IPS DF 6.9 (cell line): ENCODE results near the gene FOLR2.

Experiments used
- DNase-seq: peaks from one replicate; pipeline ENCODE4 v3.0.0-alpha.2; 2013; ENCODE audit warnings: low read depth, low spot score
- H3K27ac ChIP-seq: one replicate; pipeline ENCODE4 v1.5.1; 2013; ENCODE audit warnings: low read length, control low read depth
- H3K27me3 ChIP-seq: 2 replicates; pipeline ENCODE4 v1.6.1; 2013; ENCODE audit warnings: mild to moderate bottlenecking, low read length; ENCODE audit not compliant: control insufficient read depth, insufficient read depth
- H3K36me3 ChIP-seq: 2 replicates; pipeline ENCODE4 v1.6.1; 2013; ENCODE audit warnings: low read length; ENCODE audit not compliant: control insufficient read depth, insufficient read depth
- H3K4me1 ChIP-seq: 2 replicates; pipeline ENCODE4 v1.6.1; 2013; ENCODE audit warnings: low read length; ENCODE audit not compliant: control insufficient read depth, insufficient read depth
- H3K4me3 ChIP-seq: 2 replicates; pipeline ENCODE4 v1.5.1; 2013; ENCODE audit warnings: mild to moderate bottlenecking, low read length
- H3K9me3 ChIP-seq: 2 replicates; pipeline ENCODE4 v1.6.1; 2013; ENCODE audit warnings: low read length, inconsistent platforms; ENCODE audit not compliant: control insufficient read depth, insufficient read depth
- WGBS: extraction: QIAGEN DNeasy Blood & Tissue Kit; methylation state at CpG from one replicate; pipeline ENCODE4 v1.1.7; 2013; ENCODE audit warnings: mixed read lengths, missing lambda C conversion rate; ENCODE audit not compliant: insufficient read length, insufficient coverage; 5-methylcytosine and 5-hydroxymethylcytosine counted together

Gene FOLR2

GRCh38 chr11:72236083-72236697 is 19.6 kb downstream of the FOLR2 start:
- Histone ChIP-seq H3K36me3 (peaks cover 34% of the 10 kb centered on the region), H3K9me3 (no peaks in the 10 kb centered on the region), H3K27me3 (peaks cover 17% of the 10 kb centered on the region), H3K4me3 (no peak overlapping the region), H3K4me1 (peaks cover 17% of the 10 kb centered on the region), H3K27ac (no peak overlapping the region)
- no peak for DNase-seq
- no CpG with 5 or more reads among the region's 4 CpGs for WGBS

DNA sequence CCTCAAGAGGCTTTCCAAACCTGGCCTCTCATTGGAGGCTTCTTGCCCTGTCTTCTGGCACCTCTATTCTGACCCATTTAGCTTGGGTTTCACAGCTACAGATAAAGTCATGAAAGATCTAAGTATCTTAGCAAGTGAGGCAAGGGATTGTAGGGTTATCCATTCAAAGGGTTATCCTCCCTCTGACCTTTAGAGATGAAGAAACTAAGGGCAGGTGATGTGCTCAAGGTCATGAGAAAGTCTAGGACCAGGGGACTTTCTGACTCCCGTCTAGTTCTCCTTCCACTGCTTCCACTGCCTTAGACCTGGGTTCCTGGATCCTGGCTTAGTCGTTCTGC is 20.1 kb downstream of the FOLR2 start:
- H3K4me1 ChIP-seq, result peaks cover 17% of the 10 kb centered on the region
- no peak overlapping the region for H3K27ac ChIP-seq
- H3K9me3 ChIP-seq, result no peaks in the 10 kb centered on the region
- H3K27me3 ChIP-seq, result peaks cover 22% of the 10 kb centered on the region
- H3K4me3 ChIP-seq, result no peak overlapping the region
- H3K36me3 ChIP-seq, result peaks cover 31% of the 10 kb centered on the region
- WGBS, result no CpG with 5 or more reads among the region's 2 CpGs
- no peak for DNase-seq

- no CpG with 5 or more reads among the region's 22 CpGs for WGBS
- H3K9me3 ChIP-seq, result no peaks in the 10 kb centered on the region
- peaks cover 28% of the 10 kb centered on the region for H3K36me3 ChIP-seq
- no peak overlapping the region for H3K4me3 ChIP-seq
- DNase-seq, result no peak
- H3K27ac ChIP-seq, result no peak overlapping the region
- peaks cover 17% of the 10 kb centered on the region for H3K4me1 ChIP-seq
- H3K27me3 ChIP-seq, result peaks cover 28% of the 10 kb centered on the region
Observed at GRCh38 chr11:72237112-72237931, 20.7 kb downstream of the FOLR2 start.

DNA sequence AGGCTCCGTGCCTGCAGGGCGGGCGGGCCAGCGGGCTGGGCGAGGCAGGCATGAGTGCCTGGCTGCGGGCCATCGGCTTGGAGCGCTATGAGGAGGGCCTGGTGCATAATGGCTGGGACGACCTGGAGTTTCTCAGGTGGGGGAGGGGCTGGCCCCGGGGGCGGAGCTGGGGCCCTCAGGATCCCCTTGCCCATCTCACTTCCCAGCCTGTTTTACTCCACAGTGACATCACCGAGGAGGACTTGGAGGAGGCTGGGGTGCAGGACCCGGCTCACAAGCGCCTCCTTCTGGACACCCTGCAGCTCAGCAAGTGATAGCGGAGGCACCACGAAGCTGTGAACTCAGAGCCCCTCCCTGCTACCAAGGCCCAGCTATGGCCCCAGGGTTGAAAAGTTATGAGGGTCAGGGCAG is 21.5 kb downstream of the FOLR2 start:
- H3K27ac ChIP-seq, result no peak overlapping the region
- H3K4me1 ChIP-seq, result peaks cover 17% of the 10 kb centered on the region
- peaks cover 22% of the 10 kb centered on the region for H3K36me3 ChIP-seq
- WGBS, result no CpG with 5 or more reads among the region's 16 CpGs
- H3K27me3 ChIP-seq, result peaks cover 33% of the 10 kb centered on the region
- no peak overlapping the region for H3K4me3 ChIP-seq
- peak; percentile 87 for DNase-seq
- no peaks in the 10 kb centered on the region for H3K9me3 ChIP-seq

DNA sequence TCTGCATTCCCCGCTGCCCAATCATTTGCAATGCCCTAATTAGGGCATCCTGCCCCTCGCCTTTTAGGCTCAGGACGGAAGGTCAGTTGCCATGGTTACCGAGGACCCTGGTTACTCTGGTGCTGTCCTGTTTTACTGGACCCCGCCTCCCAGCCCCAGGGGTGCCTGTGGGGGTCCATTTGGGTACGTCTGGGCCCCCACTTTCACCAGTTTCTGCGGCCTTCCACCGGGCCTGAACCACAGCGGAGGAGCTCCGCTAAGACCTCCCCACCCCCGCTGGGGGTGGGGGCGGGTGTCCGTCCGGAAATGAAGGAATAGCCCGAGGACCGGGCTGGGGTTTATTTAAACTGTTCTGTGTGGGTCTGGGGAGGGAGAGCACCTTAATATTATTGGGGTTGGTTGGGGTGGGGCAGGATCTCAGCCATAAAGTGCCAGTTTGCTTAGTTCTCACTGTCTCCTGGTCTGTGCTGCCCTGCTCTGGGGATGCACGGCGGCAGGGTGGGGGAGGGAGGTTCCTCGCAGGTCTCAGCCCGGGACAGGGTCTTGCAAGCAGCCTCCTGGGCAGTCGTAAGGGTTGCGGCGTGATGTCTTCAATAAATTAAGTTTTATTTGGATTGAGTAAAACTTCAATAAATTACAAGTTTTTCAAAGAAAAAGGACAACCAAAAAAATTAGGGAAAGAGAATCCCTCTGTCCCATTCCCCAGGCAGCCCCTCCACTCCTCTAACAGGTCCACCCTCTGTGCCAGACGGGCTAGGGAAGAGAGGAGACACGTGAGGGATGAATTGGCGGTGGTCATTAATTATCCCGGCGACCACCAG is 22.1 kb downstream of the FOLR2 start:
- H3K9me3 ChIP-seq, result no peaks in the 10 kb centered on the region

DNA sequence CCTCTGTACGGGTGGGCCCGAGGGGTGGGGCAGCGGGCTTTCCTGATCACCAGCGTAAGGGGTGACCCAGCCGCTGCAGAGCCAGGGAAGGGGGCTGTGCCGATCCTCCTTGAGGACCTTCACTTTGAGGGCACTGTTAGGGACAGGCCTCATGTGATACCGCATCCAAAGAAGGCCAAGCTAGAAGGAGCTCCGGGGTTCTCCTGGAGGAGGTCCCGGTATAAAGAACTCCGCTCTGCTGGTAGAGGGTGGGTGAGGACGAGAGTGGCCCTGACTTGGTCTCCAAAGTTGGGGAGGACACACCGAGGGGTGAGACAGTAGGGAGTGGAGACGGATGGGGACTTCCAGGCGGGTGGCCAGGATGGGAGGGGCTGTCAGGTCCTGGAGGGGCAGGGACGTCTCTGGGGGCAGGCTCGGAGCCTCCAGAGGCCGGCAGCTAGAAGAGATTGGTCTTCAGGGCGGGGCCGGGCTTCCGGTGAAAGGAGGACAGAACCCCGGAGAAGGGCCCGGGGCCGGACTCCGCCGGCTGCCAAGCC is 22.8 kb downstream of the FOLR2 start:
- Histone ChIP-seq H3K27ac (no peak overlapping the region), H3K9me3 (no peaks in the 10 kb centered on the region), H3K4me3 (peak overlapping the region; percentile 28; the same call in 1 of the 2 replicates), H3K27me3 (peaks cover 41% of the 10 kb centered on the region), H3K4me1 (peaks cover 15% of the 10 kb centered on the region), H3K36me3 (peaks cover 11% of the 10 kb centered on the region)
- no peak for DNase-seq
- WGBS, result no CpG with 5 or more reads among the region's 25 CpGs

More for the DNA sequence above, 22.1 kb downstream of the FOLR2 start:
- peaks cover 16% of the 10 kb centered on the region for H3K36me3 ChIP-seq
- H3K4me3 ChIP-seq, result no peak overlapping the region
- H3K27ac ChIP-seq, result no peak overlapping the region
- no CpG with 5 or more reads among the region's 28 CpGs for WGBS
- peaks cover 16% of the 10 kb centered on the region for H3K4me1 ChIP-seq
- peaks cover 39% of the 10 kb centered on the region for H3K27me3 ChIP-seq
- no peak for DNase-seq

GRCh38 chr11:72239849-72240460 is 23.4 kb downstream of the FOLR2 start:
- WGBS, result no CpG with 5 or more reads among the region's 69 CpGs
- peak overlapping the region; percentile 28; the same call in 1 of the 2 replicates for H3K4me3 ChIP-seq
- H3K36me3 ChIP-seq, result peaks cover 7% of the 10 kb centered on the region
- no peaks in the 10 kb centered on the region for H3K9me3 ChIP-seq
- DNase-seq, result no peak
- H3K27ac ChIP-seq, result no peak overlapping the region
- peaks cover 15% of the 10 kb centered on the region for H3K4me1 ChIP-seq
- peaks cover 47% of the 10 kb centered on the region for H3K27me3 ChIP-seq

DNA sequence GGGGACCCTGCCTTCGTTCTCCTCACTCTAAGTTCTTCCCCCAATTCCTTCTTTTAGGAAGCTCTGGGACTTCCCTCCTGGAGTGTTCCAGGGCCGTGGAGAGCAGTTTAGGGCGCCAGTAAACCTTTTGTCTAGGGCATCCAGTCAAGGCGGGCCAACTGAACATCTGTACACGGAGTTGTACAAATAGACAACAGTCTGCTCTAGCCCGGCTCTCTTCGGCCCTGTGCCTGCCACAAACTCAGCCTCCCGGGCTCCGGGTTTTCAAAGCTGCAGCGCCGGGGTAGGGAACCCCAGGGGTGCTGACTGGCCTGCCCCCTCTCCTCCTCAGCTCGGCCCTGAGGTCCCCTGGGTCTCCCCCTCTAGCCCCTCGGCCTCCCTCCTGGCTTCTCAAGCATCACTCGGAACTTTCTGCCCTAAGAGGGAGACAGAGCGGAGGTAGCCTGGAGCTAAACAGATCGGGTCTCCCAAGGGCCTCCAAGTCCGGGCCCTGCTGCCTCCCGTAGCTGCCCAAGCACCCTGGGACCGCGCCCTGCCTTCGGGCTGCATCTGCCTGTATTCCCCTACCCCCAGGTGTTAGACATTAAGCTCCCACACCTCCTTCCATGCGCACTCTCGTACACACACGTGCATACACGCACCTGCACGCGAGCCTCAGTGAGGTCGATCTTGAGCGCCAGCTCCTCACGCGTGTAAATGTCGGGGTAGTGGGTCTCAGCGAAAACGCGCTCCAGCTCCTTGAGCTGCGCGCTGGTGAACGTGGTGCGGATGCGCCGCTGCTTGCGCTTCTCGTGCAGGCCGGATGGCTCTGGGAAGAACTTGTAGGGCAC is 24.1 kb downstream of the FOLR2 start:
- Histone ChIP-seq H3K27ac (no peak overlapping the region), H3K4me1 (peaks cover 15% of the 10 kb centered on the region), H3K36me3 (peaks cover under 1% of the 10 kb centered on the region; the same call in 1 of the 2 replicates), H3K9me3 (no peaks in the 10 kb centered on the region), H3K4me3 (no peak overlapping the region), H3K27me3 (peaks cover 54% of the 10 kb centered on the region)
- DNase-seq, result no peak
- no CpG with 5 or more reads among the region's 44 CpGs for WGBS

DNA sequence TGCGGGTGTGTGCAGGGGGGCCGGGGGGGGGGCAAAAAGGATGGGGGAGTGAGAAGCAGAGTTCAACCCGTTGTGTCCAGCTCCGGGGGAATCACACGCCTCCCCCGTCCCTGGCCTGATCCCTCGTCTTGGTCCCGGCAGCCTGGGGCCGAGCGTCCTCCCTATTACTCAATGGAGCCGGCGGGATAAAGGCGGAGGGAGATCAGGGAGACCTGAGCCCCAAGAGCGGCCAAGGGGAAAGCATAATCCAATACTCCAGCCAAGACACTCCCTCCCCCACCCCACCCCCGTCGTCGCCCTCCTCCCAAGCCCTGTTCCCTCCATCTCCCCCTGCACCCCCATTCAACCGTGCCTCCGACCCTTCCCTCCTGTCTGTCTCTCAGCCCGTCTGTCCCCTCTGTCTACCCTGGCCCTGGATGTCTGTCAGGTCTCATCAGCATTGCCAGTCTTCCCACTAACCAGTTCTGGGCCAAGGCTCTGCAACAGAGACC is 24.7 kb downstream of the FOLR2 start:
- H3K4me3 ChIP-seq, result no peak overlapping the region
- no peak for DNase-seq
- no CpG with 5 or more reads among the region's 20 CpGs for WGBS
- peaks cover 60% of the 10 kb centered on the region for H3K27me3 ChIP-seq
- peaks cover 15% of the 10 kb centered on the region for H3K4me1 ChIP-seq
- H3K27ac ChIP-seq, result no peak overlapping the region
- H3K36me3 ChIP-seq, result no peaks in the 10 kb centered on the region
- H3K9me3 ChIP-seq, result no peaks in the 10 kb centered on the region
